Activated T-helper 1 cell treated with Interleukin-2 at 50 U/mL for 16 hours (primary cell): ENCODE data around the gene TDRD5.
"Not testable (repeated sequence)": the region's sequence is repeated elsewhere in the genome, so short reads cannot be mapped to it uniquely, and the experiment has no call there.

ENCODE experiments used
- DNase-seq: peaks from one replicate; pipeline ENCODE4 v3.0.0-alpha.2; 2020; ENCODE audit warnings: low read depth

Gene TDRD5

DNA sequence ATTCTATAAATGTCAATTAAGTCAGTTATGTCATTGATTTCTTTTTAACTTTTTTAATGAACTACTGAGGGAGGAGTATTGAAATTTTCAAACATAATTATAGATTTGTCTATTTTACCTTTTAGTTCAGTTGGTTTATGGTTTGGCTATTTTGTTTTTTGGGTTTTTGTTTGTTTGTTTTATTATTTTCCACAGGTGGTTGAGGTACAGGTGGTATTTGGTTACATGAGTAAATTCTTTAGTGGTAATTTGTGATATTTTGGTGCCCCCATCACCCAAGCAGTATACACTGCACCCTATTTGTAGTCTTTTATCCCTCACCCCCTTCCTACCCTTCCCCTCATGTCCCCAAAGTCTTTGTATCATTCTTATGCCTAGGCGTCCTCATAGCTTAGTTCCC is 9.5 kb downstream of the TDRD5 start:
- no peak for DNase-seq

DNA sequence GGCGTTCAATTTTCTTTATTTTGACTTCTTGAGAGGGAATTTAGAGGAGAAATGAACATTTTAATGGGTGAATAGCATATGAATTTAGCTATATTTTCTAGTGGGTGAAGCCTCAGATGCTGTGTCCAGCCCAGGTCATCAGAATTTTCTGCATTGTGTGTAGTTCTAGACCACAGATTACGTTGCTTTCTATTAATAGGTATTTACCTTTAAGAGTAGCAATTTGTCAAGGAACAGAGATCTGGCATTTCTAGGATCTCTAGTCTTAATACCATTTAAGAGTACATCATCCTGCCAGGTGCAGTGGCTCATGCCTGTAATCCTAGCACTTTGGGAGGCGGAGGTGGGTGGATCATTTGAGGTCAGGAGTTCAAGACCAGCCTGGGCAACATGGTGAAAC is 20.7 kb downstream of the TDRD5 start:
- DNase-seq = no peak

DNA sequence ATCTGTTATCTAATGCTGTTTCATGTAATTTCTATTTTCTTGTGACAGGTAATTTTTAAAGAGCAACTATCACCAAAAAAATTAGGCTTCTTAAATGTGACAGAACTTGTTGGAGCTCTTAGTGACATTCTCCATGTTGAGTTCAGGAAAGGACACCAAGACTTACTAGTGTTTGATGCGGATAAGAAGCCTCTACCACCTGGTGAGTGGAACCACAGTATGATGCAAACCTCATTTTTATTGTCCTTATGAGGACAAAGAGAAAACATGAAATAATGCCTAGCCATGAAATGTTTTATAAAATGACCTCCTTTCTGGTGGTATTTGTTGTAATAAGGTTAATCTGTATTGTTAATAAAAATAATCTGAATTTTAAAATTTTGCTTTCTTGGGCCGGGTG is 39.1 kb downstream of the TDRD5 start:
- DNase-seq = no peak

DNA sequence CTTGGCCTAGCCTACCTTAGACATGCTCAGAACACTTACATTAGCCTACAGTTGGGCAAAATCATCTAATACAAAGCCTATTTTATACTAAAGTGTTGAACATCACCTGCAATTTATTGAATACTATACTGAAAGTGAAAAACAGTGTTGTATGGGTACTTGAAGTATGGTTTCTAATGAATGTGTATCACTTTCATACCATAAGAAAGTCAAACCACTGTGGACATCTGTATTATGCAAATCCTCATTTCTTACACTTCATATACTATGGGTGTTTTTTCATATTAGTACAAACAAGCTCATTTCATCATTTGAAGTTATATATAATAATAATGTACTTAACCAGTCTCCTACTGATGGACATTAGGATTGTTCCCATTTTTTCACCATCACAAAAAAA is 41.2 kb downstream of the TDRD5 start:
- no peak for DNase-seq

DNA sequence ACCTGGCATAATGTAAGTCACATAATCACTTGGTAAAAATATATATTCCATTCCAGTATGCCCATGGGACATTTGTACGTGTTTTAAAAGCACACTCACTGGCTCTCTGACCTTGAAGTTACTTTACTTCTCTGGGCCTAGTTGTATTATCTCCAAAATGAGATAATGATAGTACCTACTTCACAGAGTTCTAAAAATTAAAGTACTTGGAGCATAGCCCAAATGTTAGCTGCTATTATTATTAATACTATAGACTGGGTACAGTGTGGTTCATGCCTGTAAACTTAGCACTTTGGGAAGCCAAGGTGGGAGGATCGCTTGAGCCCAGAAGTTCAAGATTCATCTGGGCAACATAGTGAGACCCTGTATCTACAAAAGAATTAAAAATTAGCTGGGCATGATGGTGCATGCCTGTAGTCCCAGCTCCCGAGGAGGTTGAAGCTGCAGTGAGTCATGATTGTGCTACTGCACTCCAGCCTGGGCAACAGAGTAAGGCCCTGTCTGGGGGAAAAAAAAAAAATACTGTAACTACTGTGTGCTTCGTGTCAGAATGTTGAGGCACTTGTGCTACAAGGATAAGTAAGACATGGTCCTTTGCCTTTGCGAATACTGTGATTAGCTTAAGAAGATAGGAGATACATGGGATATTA is 45.7 kb downstream of the TDRD5 start:
- DNase-seq = no peak

DNA sequence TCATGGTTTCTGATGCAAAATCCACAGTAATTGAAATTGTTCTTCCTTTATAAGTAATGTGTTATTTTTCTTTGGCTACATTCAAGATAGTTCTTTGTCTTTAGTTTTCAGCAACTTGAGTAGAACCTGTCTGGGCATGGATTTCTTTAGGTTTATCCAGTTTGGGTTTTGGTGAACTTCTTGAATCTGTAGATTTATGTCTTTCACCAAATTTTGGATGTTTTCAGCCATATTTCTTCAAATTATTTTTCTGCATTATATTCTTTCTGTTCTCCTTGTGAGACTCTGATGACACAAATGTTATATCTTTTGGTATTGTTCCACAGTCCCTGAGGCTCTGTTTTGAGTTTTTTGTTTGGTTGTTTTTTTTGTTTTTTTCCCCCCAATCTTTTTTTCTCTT is 69.4 kb downstream of the TDRD5 start:
- DNase-seq = no peak

DNA sequence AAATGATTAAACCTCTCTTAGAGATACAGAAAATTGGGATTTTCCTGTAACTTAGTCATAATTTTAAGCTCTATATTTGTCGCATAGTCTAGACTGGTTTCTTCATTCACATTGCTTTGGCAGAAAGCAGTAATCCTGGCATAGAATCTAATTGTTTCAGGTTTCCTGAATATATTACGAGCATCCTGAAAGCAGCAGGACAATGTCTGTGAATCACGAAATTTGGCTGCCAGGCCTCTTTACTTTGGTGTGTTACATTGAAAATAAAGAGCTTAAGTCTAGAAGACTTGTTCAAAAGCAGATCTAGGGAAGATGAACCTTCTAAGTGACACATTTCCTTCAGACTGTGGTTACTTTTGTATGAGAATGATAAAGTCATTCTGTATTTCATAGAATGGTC is 72.2 kb downstream of the TDRD5 start:
- DNase-seq = no peak

DNA sequence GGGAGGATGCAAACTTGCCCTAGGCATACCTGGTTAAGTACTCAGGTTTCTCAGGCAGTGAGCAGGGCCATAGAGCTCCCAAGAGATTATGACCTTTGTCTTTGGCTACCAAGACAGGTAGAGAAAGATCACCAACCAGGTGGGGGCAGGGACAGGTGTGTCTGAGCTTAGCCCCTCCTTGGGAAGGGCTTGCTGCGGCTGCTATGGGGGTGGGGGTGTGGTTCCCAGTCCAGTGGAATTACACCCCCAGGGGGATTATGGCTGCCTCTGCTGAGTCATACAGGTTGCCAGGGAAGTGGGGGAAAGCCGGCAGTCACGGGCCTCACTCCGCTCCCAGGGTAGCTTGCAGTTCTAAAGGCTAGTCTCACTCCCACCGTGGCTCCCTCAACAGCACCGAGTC is 86.2 kb downstream of the TDRD5 start:
- no peak for DNase-seq

DNA sequence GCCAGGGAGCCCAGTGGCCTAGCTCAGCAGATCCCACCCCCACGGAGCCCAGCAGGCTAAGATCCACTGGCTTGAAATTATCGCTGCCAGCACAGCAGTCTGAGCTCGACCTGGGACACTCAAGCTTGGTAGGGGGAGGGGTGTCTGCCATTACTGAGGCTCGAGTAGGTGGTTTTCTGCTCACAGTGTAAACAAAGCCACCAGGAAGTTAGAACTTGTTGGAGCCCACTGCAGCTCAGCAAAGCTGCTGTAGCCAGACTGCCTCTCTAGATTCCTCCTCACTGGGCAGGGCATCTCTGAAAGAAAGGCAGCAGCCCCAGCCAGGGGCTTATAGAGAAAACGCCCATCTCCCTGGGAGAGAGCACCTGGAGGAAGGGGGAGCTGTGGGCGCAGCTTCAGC is 102.9 kb downstream of the TDRD5 start:
- DNase-seq = not testable (repeated sequence)

DNA sequence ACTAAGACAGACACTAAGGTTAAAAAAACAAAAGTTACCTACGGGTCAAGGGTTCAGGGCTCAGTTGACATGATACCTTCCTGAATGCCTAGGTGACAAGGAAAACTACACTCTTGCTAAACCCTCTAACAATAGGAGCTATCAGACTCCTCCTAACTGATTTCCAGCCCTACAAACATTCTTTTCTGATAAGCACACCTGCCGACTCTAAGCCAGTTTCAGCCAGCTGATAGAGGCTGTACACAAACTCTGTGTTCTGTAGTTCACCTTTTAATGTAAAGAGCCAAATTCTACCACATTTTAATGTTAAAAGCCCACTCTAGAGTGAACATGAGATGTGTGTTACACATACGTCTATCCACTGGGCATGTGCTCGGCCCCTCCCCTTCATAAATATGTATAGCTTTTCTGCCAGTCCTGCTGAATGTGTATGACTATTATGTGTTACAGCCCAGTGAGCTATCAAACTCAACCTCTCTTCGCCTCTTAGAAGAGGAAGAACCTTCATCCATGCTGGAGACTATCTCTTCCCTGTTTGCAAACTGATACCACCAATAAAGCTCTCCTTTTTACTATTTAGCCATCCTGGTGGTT is 111.4 kb downstream of the TDRD5 start:
- no peak for DNase-seq

DNA sequence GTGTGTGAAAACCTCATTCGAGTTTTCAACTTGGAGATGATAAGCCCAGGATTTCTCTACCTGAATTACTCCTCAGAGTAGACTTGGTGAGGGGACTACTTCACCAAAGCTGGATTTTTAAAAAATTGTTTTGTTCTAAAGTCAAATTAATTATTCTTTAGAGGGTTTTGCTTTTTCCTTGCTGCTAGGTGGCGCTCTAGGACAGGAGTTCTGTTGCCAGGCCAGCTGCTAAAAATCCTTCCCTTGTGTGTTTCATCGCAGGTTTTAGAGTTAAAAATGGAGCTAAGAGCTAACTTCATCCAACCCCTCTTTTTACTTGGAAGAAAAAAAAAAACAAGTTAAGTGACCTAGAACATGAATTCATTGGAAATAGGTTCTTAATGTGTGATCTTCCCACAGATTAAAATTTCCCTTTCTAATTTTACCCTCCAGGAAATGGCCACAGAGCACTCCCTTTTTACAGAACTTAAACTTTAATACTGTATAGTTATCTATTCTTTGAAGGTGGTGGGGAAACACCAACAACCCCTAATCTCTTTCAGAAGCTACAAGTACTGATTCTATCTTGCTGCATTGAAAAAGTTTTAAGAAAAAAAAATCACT is 114.8 kb downstream of the TDRD5 start:
- DNase-seq = peak; percentile 21

DNA sequence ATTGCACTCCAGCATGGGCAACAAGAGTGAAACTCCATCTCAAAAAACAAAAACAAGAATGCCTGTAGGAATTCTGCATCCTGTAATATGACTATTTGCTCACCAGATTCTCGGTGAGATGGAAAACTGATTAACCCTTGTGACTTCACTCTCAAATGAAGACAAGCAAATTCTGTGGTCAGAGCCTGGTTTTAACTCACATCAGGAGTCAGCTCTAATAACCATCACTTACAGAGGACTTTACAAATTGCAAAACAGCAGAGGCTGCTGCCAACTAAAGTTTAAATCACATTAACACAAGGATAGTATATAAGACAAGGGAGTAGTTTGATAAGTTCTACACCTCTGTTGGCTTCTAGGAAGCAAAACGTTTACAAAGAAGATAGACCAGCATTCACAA is 115.8 kb downstream of the TDRD5 start:
- DNase-seq = no peak

DNA sequence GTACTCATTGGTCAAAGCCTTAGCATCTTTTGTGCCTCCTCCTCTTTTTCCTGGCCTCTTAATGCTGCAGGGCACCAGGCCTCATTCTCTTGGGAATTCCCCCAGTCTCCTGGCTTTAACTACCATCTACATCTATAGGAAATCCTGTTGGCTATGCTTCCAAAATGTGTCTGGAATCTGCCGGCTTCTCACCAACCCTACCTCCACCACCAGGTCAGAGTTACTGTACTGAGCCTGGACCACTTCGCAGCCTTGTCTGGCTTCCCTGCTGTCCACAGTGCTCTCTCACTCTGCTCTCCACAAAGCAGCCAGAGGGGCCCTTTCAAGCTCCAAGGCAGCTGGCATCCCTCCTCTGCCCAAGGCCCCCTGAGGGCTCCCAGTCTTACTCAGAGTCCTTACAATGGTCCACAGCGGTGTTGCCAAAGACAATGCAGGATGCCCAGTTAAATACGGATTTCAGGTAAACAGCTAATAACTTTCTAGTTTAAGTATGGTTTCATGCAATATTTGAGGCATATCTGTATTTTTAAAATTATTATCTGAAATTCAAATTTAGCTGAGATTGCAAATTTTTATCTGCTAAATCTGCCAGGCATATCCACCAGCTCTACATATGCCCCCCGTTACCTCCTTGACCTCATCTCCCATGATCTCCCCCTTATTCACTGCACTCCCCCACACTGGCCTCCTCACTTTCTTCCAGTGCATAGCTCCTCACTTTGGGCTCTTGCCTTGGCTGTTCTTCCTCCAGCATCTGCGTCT is 117.0 kb downstream of the TDRD5 start:
- no peak for DNase-seq

DNA sequence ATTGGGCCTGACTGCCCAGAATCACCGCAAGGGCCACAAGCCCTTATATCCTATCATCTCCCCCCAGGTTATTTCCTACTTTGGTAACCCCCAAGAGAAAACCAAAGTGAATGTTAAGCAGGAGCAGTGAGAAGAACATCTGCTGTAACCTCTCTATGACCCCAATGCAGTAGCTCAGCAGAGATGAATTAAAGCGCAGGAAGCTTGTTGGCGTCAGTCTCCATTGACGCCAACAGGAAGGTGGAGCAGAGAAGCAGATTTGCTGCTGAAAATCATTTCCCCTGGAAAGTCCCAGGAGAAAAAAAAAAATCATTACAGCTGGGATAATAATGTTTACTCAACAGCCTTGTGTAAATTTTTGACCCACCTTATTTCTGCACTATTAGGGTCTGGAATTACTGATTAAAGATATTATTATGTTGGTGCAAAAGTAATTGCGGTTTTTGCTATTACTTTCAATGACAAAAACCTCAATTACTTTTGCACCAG is 118.3 kb downstream of the TDRD5 start:
- no peak for DNase-seq

DNA sequence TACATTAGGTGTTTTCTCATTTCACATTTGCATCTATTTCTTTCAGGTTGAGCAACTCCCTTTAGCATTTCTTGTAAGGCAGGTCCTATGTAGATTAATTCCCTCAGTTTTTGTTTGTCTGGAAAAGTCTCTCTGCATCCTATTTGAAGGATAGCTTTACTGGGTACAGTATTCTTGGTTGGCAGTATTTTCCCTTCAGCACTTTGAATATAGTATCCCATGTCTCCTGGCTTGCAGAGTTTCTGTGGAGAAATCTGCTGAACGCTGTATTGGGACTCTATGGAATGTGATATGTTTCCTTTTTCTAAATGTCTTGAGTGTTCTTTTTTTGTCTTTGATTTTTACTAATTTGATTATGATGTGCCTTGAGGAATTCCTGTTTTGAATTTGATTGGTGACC is 122.5 kb downstream of the TDRD5 start:
- DNase-seq = no peak

DNA sequence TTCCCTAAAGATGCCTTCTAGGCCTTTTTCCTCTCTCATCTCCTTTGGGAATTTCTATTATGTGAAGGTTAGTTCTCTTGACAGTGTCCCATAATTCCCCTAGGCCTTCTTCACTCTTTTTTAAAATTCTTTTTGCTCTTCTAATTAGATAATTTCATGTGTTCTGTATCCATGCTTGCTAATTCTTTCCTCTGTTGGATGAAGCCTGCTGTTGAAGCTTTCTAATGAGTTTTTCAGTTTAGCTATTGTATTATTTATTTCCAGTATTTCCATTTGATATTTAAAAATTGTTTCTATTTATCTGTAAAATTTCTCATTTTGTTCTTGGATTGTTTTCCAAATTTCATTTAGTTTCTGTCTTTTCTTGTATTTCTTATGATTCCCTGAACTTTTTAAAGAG is 123.0 kb downstream of the TDRD5 start:
- DNase-seq = no peak

DNA sequence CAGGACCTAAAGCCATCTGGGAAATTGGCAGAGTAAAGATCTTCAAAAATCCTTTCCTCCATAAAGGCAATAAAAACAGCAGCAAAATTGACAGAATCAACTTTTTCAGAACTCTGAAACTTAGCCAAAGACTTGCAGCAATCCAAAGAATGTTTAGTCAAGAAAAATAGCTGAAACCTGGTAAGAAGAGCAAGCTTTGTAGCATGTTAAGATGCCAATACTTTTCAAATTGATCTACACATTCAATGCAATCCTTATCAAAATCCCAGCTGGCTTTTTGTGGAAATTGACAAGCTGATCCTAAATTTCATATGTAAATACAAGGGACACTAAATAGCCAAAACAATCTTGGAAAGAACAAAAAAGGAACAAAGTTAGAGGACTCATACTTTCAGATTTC is 127.6 kb downstream of the TDRD5 start:
- no peak for DNase-seq

DNA sequence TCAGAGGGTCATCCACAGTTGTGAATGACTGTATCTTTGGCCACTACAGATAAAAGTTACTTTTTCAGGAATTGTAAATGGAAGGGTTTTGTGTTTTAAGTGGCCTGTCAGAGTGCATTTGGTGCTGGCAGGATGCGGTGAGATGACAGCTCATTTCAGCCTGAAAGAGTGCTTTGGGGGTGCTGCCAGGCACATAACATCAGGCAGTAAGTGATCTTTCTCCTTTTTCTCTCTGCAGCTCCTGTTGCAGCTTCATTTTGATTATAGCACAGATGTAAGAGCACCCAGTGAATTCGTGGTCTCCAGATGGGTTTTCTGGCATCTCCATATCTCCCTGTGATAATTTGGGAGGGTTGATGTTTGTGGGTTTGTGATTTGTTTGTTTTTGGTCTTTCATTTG is 136.6 kb downstream of the TDRD5 start:
- no peak for DNase-seq

DNA sequence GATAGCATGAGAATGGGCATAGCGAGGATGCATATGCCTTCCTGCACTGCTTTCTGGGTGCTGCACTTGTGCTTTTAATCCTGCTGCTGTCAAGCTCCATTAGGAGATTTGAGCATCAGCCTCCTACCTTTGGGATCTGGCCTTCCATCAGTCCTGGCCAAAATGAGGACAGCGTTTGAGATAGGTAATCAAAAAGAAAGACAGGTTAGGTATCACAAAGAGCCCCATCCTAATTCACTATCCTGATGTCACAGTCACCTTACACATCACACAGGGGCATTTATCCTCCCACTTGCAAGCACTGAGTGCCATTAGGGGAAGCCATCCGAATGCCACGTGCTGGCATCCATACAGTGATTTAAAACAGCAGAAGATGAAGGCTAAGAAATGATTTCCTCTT is 138.2 kb downstream of the TDRD5 start:
- no peak for DNase-seq

DNA sequence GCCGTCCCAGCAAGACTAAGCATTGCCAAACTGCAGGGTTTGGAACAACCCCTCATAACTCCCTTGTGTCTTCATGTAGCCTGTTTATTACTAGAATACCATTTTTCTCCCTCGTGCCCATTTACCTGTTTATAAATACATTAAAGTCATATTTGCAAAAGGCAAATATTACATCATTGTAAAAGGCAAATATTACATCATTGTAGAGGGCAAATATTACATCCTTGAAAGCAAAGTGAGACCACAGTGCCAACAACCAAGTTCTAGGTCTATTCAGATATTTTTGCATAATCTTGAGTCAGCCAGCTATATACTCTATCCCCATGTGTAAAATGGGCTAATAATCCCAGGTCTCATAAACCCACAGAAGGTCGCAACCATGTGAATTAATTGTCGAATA is 140.0 kb downstream of the TDRD5 start:
- no peak for DNase-seq
